AG04450 (cell line): ENCODE data around the gene COQ9. TPM values are rescaled to one million over a fixed set of nuclear protein-coding genes. Genes with fewer than 3 reads are reported as not detected.
"Not testable (repeated sequence)": the region's sequence is repeated elsewhere in the genome, so short reads cannot be mapped to it uniquely, and the experiment has no call there.

Source experiments
- CTCF ChIA-PET: fragments of 300-600, 350-600 bp; formaldehyde crosslinking; extraction: SDS; loops from one replicate; lab custom pipeline; 2022; ENCODE audit warnings: antibody characterized with exemption, inconsistent platforms; lab: Charles Lee
- POLR2A ChIA-PET: fragments of 350-600 bp; formaldehyde crosslinking; extraction: SDS; loops from one replicate; lab custom pipeline; 2021; ENCODE audit warnings: antibody characterized with exemption, inconsistent platforms; lab: Yijun Ruan, JAX
- DNase-seq: peaks from one replicate; pipeline ENCODE4 v3.0.0-alpha.2; 2011; ENCODE audit warnings: low read depth, low spot score
- H3K27ac ChIP-seq: one replicate; pipeline ENCODE4 v1.5.1; 2012; ENCODE audit warnings: low read depth, low read length, control low read depth
- H3K27me3 ChIP-seq: one replicate; pipeline ENCODE4 v1.6.0; 2012; ENCODE audit warnings: low read length; ENCODE audit not compliant: control insufficient read depth, insufficient read depth
- H3K4me3 ChIP-seq: 2 replicates; pipeline ENCODE4 v1.5.1; 2011; ENCODE audit warnings: mild to moderate bottlenecking, low read depth, low read length, control low read depth
- H3K9me3 ChIP-seq: 2 replicates; pipeline ENCODE4 v1.5.1; 2012; ENCODE audit warnings: low read length; ENCODE audit not compliant: control insufficient read depth, insufficient read depth
- polyA minus RNA-seq: library from RNA; depleted of rRNA, polyadenylated mRNA; stranded (reverse); fragments of >200 nt; gene quantifications from 2 replicates; pipeline ENCODE4 v1.2.3, GENCODE V29; 2011; rRNA and poly(A)+ RNA removed
- polyA plus RNA-seq: library from polyadenylated mRNA; depleted of rRNA; stranded (reverse); fragments of >200 nt; gene quantifications from 2 replicates; pipeline ENCODE4 v1.2.3, GENCODE V29; 2011; rRNA removed
- TF ChIP-seq, protein P1 (sequence below): IDR thresholded peaks from 2 replicates; pipeline ENCODE4 v1.5.1; 2011; ENCODE audit warnings: low read depth, low read length, control low read depth, inconsistent platforms

COQ9 gene, protein sequence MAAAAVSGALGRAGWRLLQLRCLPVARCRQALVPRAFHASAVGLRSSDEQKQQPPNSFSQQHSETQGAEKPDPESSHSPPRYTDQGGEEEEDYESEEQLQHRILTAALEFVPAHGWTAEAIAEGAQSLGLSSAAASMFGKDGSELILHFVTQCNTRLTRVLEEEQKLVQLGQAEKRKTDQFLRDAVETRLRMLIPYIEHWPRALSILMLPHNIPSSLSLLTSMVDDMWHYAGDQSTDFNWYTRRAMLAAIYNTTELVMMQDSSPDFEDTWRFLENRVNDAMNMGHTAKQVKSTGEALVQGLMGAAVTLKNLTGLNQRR
- polyA plus RNA-seq (59.0 and 60.3 TPM in 2 replicates), polyA minus RNA-seq (39.3 and 40.0 TPM in 2 replicates)

DNA sequence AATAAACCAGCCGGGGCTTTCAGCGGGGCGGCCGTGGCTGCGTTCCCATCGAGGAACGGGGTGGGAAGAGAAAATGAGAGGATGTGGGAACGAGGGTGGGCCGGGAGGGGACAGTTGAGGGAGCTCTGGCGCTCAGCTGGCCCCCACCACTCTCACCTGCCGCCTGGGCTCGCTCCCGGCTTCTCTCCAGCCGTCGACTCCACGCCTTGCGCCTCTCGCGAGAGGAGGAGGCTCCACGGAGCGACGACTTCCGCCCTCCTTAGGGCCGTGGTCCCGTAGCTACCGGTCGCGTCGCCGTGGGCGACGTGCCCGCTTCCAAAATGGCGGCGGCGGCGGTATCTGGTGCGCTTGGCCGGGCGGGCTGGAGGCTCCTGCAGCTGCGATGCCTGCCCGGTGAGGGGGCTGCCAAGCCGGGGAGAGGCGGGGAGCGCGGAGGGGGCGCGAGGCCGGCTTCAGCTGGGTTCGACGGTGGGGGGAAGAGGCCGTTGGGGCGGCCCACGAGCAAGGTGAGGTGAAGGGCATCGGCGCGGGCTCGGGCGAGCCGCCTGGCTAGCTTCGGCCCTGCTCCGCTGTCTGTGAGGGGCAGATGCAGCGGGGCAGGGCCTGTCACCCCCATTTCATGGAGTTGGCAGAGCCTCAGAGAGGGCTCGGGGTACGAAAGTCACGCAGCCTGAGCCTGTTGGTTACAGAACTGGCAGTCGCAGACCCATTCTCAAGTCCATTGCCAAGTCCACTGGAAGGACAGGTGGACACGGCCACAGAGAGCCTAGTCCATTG lies at the start of gene COQ9, which contains the start of gene CIAPIN1:
Gene COQ9 (plus strand): TSS at position 294 of the 777 bp plus-strand sequence. CDS start 27 bp downstream, at position 321.
Gene CIAPIN1 (minus strand): TSS at position 200 of the 777 bp plus-strand sequence. CDS start 6,457 bp downstream, outside the sequence.
- ChIA-PET CTCF (interaction anchor here (0.7 to 1.3 kb wide), 5 partner anchors 15 to 126 kb away, joined by 3 to 13 read pairs (median 4); partner anchors contain the start of gene POLR2C), POLR2A (interaction anchor here (1.0 to 2.2 kb wide), 8 partner anchors 10 to 288 kb away, joined by 3 to 15 read pairs (median 4); partner anchors contain the start of genes KATNB1, POLR2C, PSME3IP1 and RSPRY1)
- DNase-seq: peak; percentile 77
- Histone ChIP-seq H3K27ac (peak within 1 kb of the TSS; percentile 65), H3K27me3 (no peaks in the 10 kb centered on the region), H3K9me3 (no peaks in the 10 kb centered on the region; the same call in 1 of the 2 replicates), H3K4me3 (peak within 1 kb of the TSS; percentile 92)
- TF ChIP-seq, protein P1, sequence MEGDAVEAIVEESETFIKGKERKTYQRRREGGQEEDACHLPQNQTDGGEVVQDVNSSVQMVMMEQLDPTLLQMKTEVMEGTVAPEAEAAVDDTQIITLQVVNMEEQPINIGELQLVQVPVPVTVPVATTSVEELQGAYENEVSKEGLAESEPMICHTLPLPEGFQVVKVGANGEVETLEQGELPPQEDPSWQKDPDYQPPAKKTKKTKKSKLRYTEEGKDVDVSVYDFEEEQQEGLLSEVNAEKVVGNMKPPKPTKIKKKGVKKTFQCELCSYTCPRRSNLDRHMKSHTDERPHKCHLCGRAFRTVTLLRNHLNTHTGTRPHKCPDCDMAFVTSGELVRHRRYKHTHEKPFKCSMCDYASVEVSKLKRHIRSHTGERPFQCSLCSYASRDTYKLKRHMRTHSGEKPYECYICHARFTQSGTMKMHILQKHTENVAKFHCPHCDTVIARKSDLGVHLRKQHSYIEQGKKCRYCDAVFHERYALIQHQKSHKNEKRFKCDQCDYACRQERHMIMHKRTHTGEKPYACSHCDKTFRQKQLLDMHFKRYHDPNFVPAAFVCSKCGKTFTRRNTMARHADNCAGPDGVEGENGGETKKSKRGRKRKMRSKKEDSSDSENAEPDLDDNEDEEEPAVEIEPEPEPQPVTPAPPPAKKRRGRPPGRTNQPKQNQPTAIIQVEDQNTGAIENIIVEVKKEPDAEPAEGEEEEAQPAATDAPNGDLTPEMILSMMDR: no peak

DNA sequence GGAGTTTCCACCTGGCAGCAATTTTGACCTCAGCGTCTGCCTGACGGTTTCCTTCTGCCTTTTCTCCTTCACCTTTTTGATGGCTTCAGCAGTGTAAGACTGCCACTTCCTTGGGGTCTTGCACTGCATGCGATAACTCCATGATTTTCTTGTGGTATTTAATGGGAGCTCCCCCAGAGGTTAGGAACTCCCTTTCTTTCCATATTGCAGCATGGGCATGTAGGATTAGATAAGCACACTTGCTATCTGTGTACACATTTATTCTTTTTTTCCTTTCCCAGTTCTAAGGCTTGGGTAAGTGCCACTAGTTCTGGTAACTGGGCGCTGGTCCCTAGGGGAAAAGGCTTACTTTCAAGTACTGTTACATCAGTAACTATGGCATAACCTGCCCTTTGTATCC lies 49.8 kb upstream of the COQ9 start:
- H3K9me3 ChIP-seq, H3K4me3 ChIP-seq, DNase-seq, POLR2A ChIA-PET, H3K27ac ChIP-seq, CTCF ChIA-PET: not testable (repeated sequence)
- H3K27me3 ChIP-seq: peaks cover 23% of the 10 kb centered on the region

DNA sequence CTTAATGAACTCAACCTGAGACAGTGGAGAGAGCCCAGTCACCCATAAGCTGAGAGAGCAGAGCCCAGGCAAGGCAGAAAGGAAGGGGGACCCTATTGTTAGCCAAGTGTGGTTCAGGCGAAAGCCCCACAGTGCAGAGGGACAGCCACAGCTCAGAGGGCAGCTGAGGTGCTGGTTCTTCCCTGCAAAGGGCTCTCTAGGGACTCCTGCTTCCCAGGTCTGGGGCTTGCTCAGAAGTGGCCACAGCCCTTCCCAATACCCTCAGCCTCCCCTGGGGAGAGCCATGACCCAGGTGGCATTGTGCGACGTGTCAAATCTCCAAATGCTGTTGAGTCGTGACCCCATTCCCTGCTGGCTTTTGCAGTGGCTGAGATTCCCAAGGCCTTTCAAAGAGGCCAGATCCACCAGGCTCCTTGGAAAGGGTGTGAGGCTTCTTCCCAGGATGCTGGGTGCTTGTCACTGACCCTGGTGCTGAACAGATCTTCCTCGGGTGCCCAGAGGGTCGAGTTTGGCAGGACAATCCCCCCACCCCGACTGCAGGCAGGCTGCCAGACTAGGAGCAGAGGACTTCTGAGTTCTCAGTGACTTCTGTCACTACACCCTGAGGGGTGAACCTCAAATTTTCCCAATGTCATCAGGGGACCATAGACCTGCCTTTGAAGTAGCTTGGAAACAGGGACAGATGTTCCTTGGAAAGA lies 45.2 kb upstream of the COQ9 start:
- ChIA-PET POLR2A (interaction anchor here (0.7 kb wide), 1 partner anchor 244 kb away, joined by 3 read pairs; no protein-coding TSS in a partner anchor), CTCF (no interaction called here)
- Histone ChIP-seq H3K27ac (no peak overlapping the region), H3K4me3 (no peak overlapping the region), H3K27me3 (peaks cover 45% of the 10 kb centered on the region), H3K9me3 (no peaks in the 10 kb centered on the region)
- TF ChIP-seq, protein P1: no peak
- no peak for DNase-seq

DNA sequence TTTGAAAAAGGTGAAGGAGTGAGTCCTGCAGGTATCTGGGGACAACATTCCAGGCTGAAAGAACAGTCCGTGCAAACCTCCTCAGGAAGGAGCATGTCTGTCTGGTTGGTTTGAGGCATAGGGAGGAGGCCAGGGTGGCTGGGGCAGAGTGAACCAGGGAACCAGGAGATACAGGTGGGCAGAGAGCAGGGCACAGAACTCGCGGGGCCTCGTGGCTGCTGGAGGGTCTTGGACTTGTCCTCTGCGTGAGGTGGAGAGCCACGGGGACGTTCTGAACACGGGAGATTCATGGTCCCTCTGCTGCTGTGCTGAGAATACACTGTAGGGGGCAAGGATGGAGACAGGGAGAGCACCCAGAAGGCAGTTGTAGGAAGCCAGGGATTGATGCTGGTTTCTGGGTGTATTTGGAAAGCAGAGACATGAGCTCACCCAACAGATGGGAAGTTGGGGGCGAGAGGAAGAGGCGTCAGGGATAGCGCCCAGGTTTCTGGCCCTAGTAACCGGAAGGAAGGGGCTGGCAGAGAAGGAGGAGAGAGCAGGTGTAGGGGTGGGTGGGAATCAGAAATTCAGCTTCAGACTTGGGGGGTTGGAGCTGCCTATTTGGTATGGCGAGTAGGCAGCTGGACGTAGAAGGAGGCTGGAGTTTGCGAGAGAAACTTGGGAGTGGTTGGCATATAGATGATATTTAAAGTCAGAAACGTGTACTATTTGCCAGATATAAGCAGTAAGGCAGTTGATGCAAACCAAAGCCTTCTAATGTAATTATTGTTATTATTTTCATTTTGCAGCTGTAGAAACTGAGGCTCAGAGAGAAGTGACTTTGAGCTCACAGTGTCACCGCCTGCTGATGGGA lies 43.1 kb upstream of the COQ9 start, which contains the start of gene CCL17:
Gene CCL17 (plus strand): TSS at position 803 of the 853 bp plus-strand sequence. CDS start 9,166 bp downstream, outside the sequence.
- Histone ChIP-seq H3K9me3 (no peaks in the 10 kb centered on the region), H3K27ac (no peak within 1 kb of the TSS), H3K4me3 (no peak within 1 kb of the TSS), H3K27me3 (peaks cover 48% of the 10 kb centered on the region)
- DNase-seq: no peak
- TF ChIP-seq, protein P1: no peak
- ChIA-PET POLR2A (interaction anchor here (0.6 kb wide), 1 partner anchor 83 kb away, joined by 4 read pairs; no protein-coding TSS in a partner anchor), CTCF (interaction anchor here (1.5 kb wide), 1 partner anchor 14 kb away, joined by 13 read pairs; no protein-coding TSS in a partner anchor)
